Suprapubic skin (tissue), 4 donors: ENCODE measurements around the gene PRCC.

Source experiments
- CTCF ChIP-seq, 2 donors: fragments of 200-600 bp in 1 of 2; fragments of 450-650 bp in 1 of 2; sonication (generic) in 1 of 2; IDR thresholded peaks; one replicate each; pipeline ENCODE4 v1.5.1; 2016 to 2019; ENCODE audit warnings: antibody characterized with exemption in 2 of 2, mild to moderate bottlenecking in 1 of 2, moderate library complexity in 1 of 2
- POLR2A ChIP-seq, 2 donors: fragments of 450-650 bp; IDR thresholded peaks; one replicate each; pipeline ENCODE4 v1.6.1; 2017; ENCODE audit warnings: antibody characterized with exemption in 2 of 2, mild to moderate bottlenecking in 2 of 2, moderate library complexity in 2 of 2
- POLR2AphosphoS5 ChIP-seq, 3 donors: sonication (generic); formaldehyde crosslinking; IDR thresholded peaks; one replicate each; pipeline ENCODE4 v1.6.1; 2017; ENCODE audit warnings: antibody characterized with exemption in 3 of 3

GRCh38 chr1:156785458-156785857 is 18.1 kb downstream of the PRCC start:
- TF ChIP-seq CTCF (IDR thresholded peaks at IDR 0.05) (no peak), POLR2AphosphoS5 (IDR thresholded peaks at IDR 0.05) (no peak), POLR2A (IDR thresholded peaks at IDR 0.05) (no peak)
